MCF 10A (cell line): ENCODE results near the gene MAP3K2. TPM values are rescaled to one million over a fixed set of nuclear protein-coding genes. Genes with fewer than 3 reads are reported as not detected.
A peak's percentile ranks its signal among the peaks of the same experiment; 100 is the strongest.

Source experiments
- BruUV-seq: library from RNA; stranded (reverse); fragments of 400-500 nt; replicated peaks from 2 replicates; lab custom pipeline; 2021; lab: Mats Ljungman, UMichigan
- CTCF ChIA-PET: fragments of 300-600 bp; sonication (Branson Sonifier 250); formaldehyde crosslinking; extraction: SDS; loops from one replicate; lab custom pipeline; 2021; ENCODE audit warnings: antibody characterized with exemption, inconsistent platforms; lab: Yijun Ruan, JAX
- POLR2A ChIA-PET: fragments of 300-600, 350-650 bp; sonication (Branson Sonifier 250); formaldehyde crosslinking; extraction: SDS; loops from one replicate; lab custom pipeline; 2020; ENCODE audit warnings: antibody characterized with exemption, inconsistent platforms; lab: Yijun Ruan, JAX
- DNase-seq: peaks from one replicate; pipeline ENCODE4 v3.0.0-alpha.2; 2018; ENCODE audit not compliant: unreplicated experiment
- H3K27ac Mint-ChIP-seq: one replicate; pipeline ENCODE4 v1.8.0; 2022; ENCODE audit warnings: mild to moderate bottlenecking, low read depth, mixed read lengths; ENCODE audit not compliant: unreplicated experiment
- H3K27me3 Mint-ChIP-seq: one replicate; pipeline ENCODE4 v1.8.0; 2022; ENCODE audit warnings: mixed read lengths; ENCODE audit not compliant: insufficient read depth, unreplicated experiment
- H3K36me3 Mint-ChIP-seq: one replicate; pipeline ENCODE4 v1.8.0; 2022; ENCODE audit warnings: mild to moderate bottlenecking, moderate library complexity, mixed read lengths; ENCODE audit not compliant: insufficient read depth, unreplicated experiment
- H3K4me1 Mint-ChIP-seq: one replicate; pipeline ENCODE4 v1.8.0; 2022; ENCODE audit warnings: mixed read lengths; ENCODE audit not compliant: insufficient read depth, unreplicated experiment
- H3K4me3 Mint-ChIP-seq: one replicate; pipeline ENCODE4 v1.8.0; 2022; ENCODE audit warnings: mild to moderate bottlenecking, moderate library complexity, mixed read lengths; ENCODE audit not compliant: unreplicated experiment
- H3K9me3 Mint-ChIP-seq: one replicate; pipeline ENCODE4 v1.8.0; 2022; ENCODE audit warnings: mixed read lengths; ENCODE audit not compliant: unreplicated experiment
- intact Hi-C: fragments of 100-400 bp; cut with micrococcal nuclease; formaldehyde crosslinking; loops from 2 replicates; pipeline ENCODE4 v1.14.1; 2022
- total RNA-seq: library from RNA; stranded (reverse); gene quantifications from 2 replicates; pipeline ENCODE4 v1.2.3, GENCODE V29; 2022
- TF ChIP-seq, protein P1 (sequence below): fragments of 200-600 bp; IDR thresholded peaks from one replicate; pipeline ENCODE4 v1.8.0; 2022; ENCODE audit warnings: antibody characterized with exemption, mild to moderate bottlenecking; ENCODE audit not compliant: unreplicated experiment

MAP3K2 gene
- total RNA-seq, 1 experiment from 2014 or later, result 62.9 TPM

DNA sequence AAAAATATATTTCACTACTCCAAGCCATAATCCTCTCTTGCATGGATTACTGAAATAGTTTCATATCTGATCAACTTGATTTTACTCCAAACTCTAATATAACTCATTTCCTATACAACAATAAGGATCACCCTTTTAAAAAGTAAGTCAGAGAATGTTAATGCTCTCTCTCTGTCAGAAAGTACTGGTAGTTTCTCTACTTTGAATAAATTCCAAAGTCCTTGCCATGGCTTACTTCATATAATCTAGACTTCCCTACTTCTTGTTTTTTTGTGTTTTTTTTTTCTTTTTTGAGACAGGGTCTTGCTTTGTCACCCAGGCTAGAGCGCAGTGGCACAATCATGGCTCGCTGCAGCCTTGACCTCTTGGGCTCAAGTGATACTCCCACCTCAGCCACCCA is 36.2 kb downstream of the MAP3K2 start:
- no TSS peak for BruUV-seq
- Mint-ChIP-seq H3K27ac (no peak overlapping the region), H3K27me3 (no peaks in the 10 kb centered on the region), H3K36me3 (no peaks in the 10 kb centered on the region), H3K9me3 (no peaks in the 10 kb centered on the region), H3K4me1 (peaks cover 25% of the 10 kb centered on the region), H3K4me3 (no peak overlapping the region)
- ChIA-PET CTCF (interaction anchor here (1.1 to 1.3 kb wide), 2 partner anchors 14 to 64 kb away, joined by 3 read pairs; no protein-coding TSS in a partner anchor), POLR2A (interaction anchor here (0.9 kb wide), 1 partner anchor 13 kb away, joined by 4 read pairs; no protein-coding TSS in a partner anchor)
- TF ChIP-seq, protein P1, sequence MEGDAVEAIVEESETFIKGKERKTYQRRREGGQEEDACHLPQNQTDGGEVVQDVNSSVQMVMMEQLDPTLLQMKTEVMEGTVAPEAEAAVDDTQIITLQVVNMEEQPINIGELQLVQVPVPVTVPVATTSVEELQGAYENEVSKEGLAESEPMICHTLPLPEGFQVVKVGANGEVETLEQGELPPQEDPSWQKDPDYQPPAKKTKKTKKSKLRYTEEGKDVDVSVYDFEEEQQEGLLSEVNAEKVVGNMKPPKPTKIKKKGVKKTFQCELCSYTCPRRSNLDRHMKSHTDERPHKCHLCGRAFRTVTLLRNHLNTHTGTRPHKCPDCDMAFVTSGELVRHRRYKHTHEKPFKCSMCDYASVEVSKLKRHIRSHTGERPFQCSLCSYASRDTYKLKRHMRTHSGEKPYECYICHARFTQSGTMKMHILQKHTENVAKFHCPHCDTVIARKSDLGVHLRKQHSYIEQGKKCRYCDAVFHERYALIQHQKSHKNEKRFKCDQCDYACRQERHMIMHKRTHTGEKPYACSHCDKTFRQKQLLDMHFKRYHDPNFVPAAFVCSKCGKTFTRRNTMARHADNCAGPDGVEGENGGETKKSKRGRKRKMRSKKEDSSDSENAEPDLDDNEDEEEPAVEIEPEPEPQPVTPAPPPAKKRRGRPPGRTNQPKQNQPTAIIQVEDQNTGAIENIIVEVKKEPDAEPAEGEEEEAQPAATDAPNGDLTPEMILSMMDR, result no peak
- intact Hi-C loops, result no loop called here
- no peak for DNase-seq

DNA sequence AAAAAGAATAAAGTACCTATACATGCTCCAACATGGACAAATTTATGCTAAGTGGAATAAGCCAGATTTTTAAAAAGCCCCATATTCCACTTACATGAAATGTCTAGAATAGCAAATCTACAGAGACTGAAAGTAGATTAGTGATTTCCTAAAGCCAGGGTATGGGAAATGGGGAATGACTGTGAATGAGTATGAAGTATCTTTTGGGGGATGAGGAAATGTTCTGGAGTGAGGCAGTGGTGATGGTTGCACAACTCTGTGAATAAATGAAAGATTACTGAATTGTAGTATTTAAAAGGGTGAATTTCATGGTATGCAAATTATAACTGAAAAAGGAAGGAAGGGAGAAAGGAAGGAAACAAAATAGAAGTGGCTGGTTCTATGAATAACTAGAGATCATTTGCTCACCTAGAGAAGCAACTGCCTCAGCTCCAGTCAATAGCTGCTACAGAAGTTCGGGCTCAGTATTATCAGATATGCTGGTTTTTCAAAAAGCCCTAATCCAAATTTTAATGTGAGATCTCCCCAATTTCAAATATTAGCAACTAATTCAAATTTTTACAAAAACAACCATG is 39.3 kb downstream of the MAP3K2 start:
- no peaks in the 10 kb centered on the region for H3K27me3 Mint-ChIP-seq
- H3K4me3 Mint-ChIP-seq, result no peak overlapping the region
- ChIA-PET CTCF (interaction anchor here (0.8 kb wide), 1 partner anchor 130 kb away, joined by 5 read pairs; no protein-coding TSS in a partner anchor), POLR2A (interaction anchor here (1.0 kb wide), 1 partner anchor 37 kb away, joined by 3 read pairs; no protein-coding TSS in a partner anchor)
- H3K36me3 Mint-ChIP-seq, result peaks cover 6% of the 10 kb centered on the region
- intact Hi-C loops, result no loop called here
- peaks cover 25% of the 10 kb centered on the region for H3K4me1 Mint-ChIP-seq
- peak; percentile 21 for DNase-seq
- no peaks in the 10 kb centered on the region for H3K9me3 Mint-ChIP-seq
- H3K27ac Mint-ChIP-seq, result no peak overlapping the region
- no TSS peak for BruUV-seq
- TF ChIP-seq, protein P1, result no peak

DNA sequence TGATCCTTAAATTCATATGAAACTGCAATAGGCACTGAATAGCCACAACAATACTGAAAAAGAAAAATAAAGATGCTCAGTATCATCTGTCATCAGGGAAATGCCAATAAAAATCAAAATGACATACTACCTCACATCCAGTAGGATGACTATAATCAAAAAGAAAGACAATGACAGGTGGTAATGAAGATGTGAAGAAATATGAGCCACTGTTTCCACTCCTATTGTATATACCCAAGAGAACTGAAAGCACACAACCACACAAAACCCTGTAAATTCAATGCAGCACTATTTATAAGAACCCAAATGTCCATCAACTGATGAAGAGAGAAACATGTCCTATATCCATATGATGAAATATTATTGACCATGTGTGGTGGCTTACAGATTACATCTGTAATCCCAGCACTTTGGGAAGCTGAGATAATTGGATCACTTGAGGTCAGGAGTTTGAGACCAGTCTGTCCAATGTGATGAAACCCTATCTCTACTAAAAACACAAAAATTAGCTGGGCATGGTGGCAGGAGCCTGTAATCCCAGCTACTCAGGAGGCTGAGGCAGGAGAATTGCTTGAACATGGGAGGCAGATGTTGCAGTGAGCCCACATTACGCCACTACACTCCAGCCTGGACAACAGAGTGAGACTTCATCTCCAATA is 39.9 kb downstream of the MAP3K2 start:
- Mint-ChIP-seq H3K4me3 (no peak overlapping the region), H3K36me3 (peaks cover 6% of the 10 kb centered on the region), H3K27ac (no peak overlapping the region), H3K27me3 (no peaks in the 10 kb centered on the region), H3K9me3 (no peaks in the 10 kb centered on the region), H3K4me1 (peaks cover 25% of the 10 kb centered on the region)
- no peak for DNase-seq
- ChIA-PET CTCF (interaction anchor here (0.8 kb wide), 1 partner anchor 131 kb away, joined by 5 read pairs; no protein-coding TSS in a partner anchor), POLR2A (interaction anchor here (1.0 kb wide), 1 partner anchor 38 kb away, joined by 3 read pairs; no protein-coding TSS in a partner anchor)
- no TSS peak for BruUV-seq
- intact Hi-C loops, result no loop called here
- TF ChIP-seq, protein P1, result no peak

DNA sequence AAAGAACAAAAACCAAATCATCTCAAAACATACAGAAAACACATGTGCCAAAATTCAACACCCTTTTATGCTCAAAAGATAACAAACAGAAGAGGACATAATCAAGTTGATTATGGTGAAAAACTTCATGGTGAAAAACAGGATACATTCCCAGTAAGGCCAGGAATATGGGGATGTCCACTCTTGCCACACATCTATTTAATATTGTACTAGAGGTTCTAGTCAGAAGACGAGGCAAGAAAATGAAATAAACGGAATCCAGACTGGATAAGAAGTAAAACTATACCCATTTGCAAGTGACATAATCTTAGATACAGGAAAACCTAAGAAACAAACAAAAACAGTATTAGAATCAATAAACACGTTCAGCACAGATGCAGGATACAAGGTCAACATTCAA is 40.8 kb downstream of the MAP3K2 start:
- no TSS peak for BruUV-seq
- intact Hi-C loops, result no loop called here
- H3K4me1 Mint-ChIP-seq, result peaks cover 25% of the 10 kb centered on the region
- no peak overlapping the region for H3K4me3 Mint-ChIP-seq
- H3K9me3 Mint-ChIP-seq, result no peaks in the 10 kb centered on the region
- no peaks in the 10 kb centered on the region for H3K27me3 Mint-ChIP-seq
- no peak overlapping the region for H3K27ac Mint-ChIP-seq
- TF ChIP-seq, protein P1, result no peak
- H3K36me3 Mint-ChIP-seq, result peaks cover 8% of the 10 kb centered on the region
- DNase-seq, result no peak
- ChIA-PET POLR2A (no interaction called here), CTCF (no interaction called here)
